Glutamatergic neuron (in vitro differentiated cells): ENCODE measurements around the gene TWNK. TPM values are rescaled to one million over a fixed set of nuclear protein-coding genes. Genes with fewer than 3 reads are reported as not detected.
"Not testable (repeated sequence)": the region's sequence is repeated elsewhere in the genome, so short reads cannot be mapped to it uniquely, and the experiment has no call there.

Source experiments
- DNase-seq: peaks from one replicate; pipeline ENCODE4 v3.0.0; 2022
- H3K27ac Mint-ChIP-seq: one replicate; pipeline ENCODE4 v1.8.0; 2020; ENCODE audit warnings: mild to moderate bottlenecking, mixed read lengths, inconsistent platforms; ENCODE audit not compliant: unreplicated experiment
- H3K27me3 Mint-ChIP-seq: one replicate; pipeline ENCODE4 v1.8.0; 2020; ENCODE audit warnings: mild to moderate bottlenecking, moderate library complexity, mixed read lengths, inconsistent platforms; ENCODE audit not compliant: unreplicated experiment
- H3K36me3 Mint-ChIP-seq: one replicate; pipeline ENCODE4 v1.8.0; 2020; ENCODE audit warnings: mild to moderate bottlenecking, mixed read lengths, inconsistent platforms; ENCODE audit not compliant: unreplicated experiment
- H3K4me1 Mint-ChIP-seq: one replicate; pipeline ENCODE4 v1.8.0; 2020; ENCODE audit warnings: mild to moderate bottlenecking, low read depth, mixed read lengths, inconsistent platforms; ENCODE audit not compliant: unreplicated experiment
- H3K4me3 Mint-ChIP-seq: one replicate; pipeline ENCODE4 v1.8.0; 2020; ENCODE audit warnings: mild to moderate bottlenecking, mixed read lengths, inconsistent platforms; ENCODE audit not compliant: unreplicated experiment
- H3K9me3 Mint-ChIP-seq: one replicate; pipeline ENCODE4 v1.8.0; 2020; ENCODE audit warnings: mild to moderate bottlenecking, moderate library complexity, mixed read lengths, inconsistent platforms; ENCODE audit not compliant: unreplicated experiment
- CTCF ChIP-seq: fragments of 200-600 bp; sonication (generic); IDR thresholded peaks from one replicate; pipeline ENCODE4 v1.5.0; 2021; ENCODE audit not compliant: partially characterized antibody, unreplicated experiment
- total RNA-seq: library from RNA; stranded (reverse); fragmentation: NEBNext Ultra II Directional; extraction: Animal tissue kit (Norgen Biotek cat#: 25700); gene quantifications from one replicate; pipeline ENCODE4 v1.2.1, GENCODE V29; 2021; ENCODE audit not compliant: unreplicated experiment

Gene TWNK
- total RNA-seq, 1 donor from 2014 or later = 10.1 TPM

- Mint-ChIP-seq H3K4me1 (peaks cover 13% of the 10 kb centered on the region), H3K36me3 (no peaks in the 10 kb centered on the region), H3K9me3 (peaks cover 8% of the 10 kb centered on the region), H3K27ac (no peak overlapping the region), H3K4me3 (peak overlapping the region; percentile 86), H3K27me3 (peaks cover 8% of the 10 kb centered on the region)
- DNase-seq = peak; percentile 32
- no peak for TF ChIP-seq CTCF
Observed at GRCh38 chr10:100970076-100970913, 17.0 kb upstream of the TWNK start.

- Mint-ChIP-seq H3K36me3 (no peaks in the 10 kb centered on the region), H3K27ac (no peak overlapping the region), H3K4me3 (peak overlapping the region; percentile 86), H3K9me3 (peaks cover 10% of the 10 kb centered on the region), H3K4me1 (peaks cover 13% of the 10 kb centered on the region), H3K27me3 (peaks cover 8% of the 10 kb centered on the region)
- TF ChIP-seq CTCF = no peak
- no peak for DNase-seq
Observed at GRCh38 chr10:100970914-100971811, 16.2 kb upstream of the TWNK start.

GRCh38 chr10:100972115-100972903 lies 15.0 kb upstream of the TWNK start:
- TF ChIP-seq CTCF = no peak
- Mint-ChIP-seq H3K27ac (no peak overlapping the region), H3K36me3 (peaks cover 6% of the 10 kb centered on the region), H3K27me3 (peaks cover 8% of the 10 kb centered on the region), H3K9me3 (peaks cover 10% of the 10 kb centered on the region), H3K4me1 (peaks cover 13% of the 10 kb centered on the region), H3K4me3 (no peak overlapping the region)
- DNase-seq = no peak

- no peak for DNase-seq
- H3K4me1 Mint-ChIP-seq = peaks cover 13% of the 10 kb centered on the region
- TF ChIP-seq CTCF = no peak
- peaks cover 6% of the 10 kb centered on the region for H3K36me3 Mint-ChIP-seq
- peaks cover 10% of the 10 kb centered on the region for H3K9me3 Mint-ChIP-seq
- H3K27me3 Mint-ChIP-seq = peaks cover 8% of the 10 kb centered on the region
- H3K4me3 Mint-ChIP-seq = no peak overlapping the region
- no peak overlapping the region for H3K27ac Mint-ChIP-seq
Observed at GRCh38 chr10:100972904-100973535, 14.3 kb upstream of the TWNK start.

- not testable (repeated sequence) for H3K4me3 Mint-ChIP-seq, H3K9me3 Mint-ChIP-seq, H3K27ac Mint-ChIP-seq, DNase-seq, H3K27me3 Mint-ChIP-seq, H3K36me3 Mint-ChIP-seq
- peaks cover 12% of the 10 kb centered on the region for H3K4me1 Mint-ChIP-seq
Observed at GRCh38 chr10:100975397-100975796, 11.9 kb upstream of the TWNK start.
